ENCODE measurements around the gene TESK2. TPM values are rescaled to one million over a fixed set of nuclear protein-coding genes. Genes with fewer than 3 reads are reported as not detected.

The TESK2 gene
- total and polyA plus RNA-seq, 2 of the 13 experiments (the other 11 are each of a cell fraction or from before 2014, with no cell fraction given): 5.5 to 9.6 TPM

DNA sequence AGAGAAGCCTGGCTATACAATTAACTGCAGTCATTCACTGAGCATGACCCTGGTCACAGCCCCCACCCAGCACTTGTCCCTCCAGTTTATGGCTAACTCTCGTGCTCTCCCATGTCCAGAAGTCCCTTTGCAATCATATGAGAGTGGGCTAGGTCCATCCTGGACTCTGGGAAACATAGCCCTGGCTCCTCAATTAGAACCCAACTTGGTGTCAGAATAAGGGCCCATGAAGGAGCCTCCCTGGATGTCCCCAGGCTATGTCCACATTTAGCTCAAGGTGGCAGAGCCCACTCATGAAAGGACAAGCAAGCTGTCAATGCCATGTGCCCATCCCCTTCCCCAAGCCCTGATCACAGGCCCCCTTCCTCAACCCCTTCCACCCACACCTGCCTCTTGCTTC lies 191.7 kb downstream of the TESK2 start:
- WGBS (ENCODE audit: low lambda C conversion rate): 89% methylated on average over 1 of the region's 1 CpG
- Histone ChIP-seq H3K27ac (ENCODE audit: extremely low read length, insufficient read depth, low read length) (no peak overlapping the region), H3K4me3 (replicated peaks in 1 of 3; ENCODE audit: insufficient read depth in 1 of 3, low read depth in 2 of 3, low read length in 3 of 3) (no peak overlapping the region), H3K4me2 (ENCODE audit: low read depth, low read length) (no peak overlapping the region), H4K20me1 (ENCODE audit: insufficient read depth, low read length) (no peaks in the 10 kb centered on the region), H3K9ac (ENCODE audit: insufficient read depth, low read depth, low read length) (no peak overlapping the region), H2AFZ (ENCODE audit: low read length) (no peak overlapping the region), H3K79me2 (ENCODE audit: insufficient read depth, low read length) (no peaks in the 10 kb centered on the region), H3K9me3 (ENCODE audit: low read length) (no peaks in the 10 kb centered on the region), H3K36me3 (replicated peaks in 1 of 2; ENCODE audit: control insufficient read depth in 1 of 2, insufficient read depth in 2 of 2, low read length in 2 of 2) (no peaks in the 10 kb centered on the region), H3K27me3 (ENCODE audit: control insufficient read depth in 1 of 2, insufficient read depth in 2 of 2, low read length in 2 of 2) (no peaks in the 10 kb centered on the region), H3K4me1 (ENCODE audit: insufficient read depth, low read length) (peaks cover 70% of the 10 kb centered on the region)
- no peak for DNase-seq (ENCODE audit: low spot score)
- POLR2A ChIA-PET: interaction anchor here (1.7 to 10.2 kb wide), 3 partner anchors 92 to 480 kb away, joined by 6 to 231 read pairs (median 8); partner anchors contain the start of genes HECTD3 and UROD
- in situ Hi-C loops (cut with HindIII; ENCODE audit: extremely low pct_ligation_motif_present, low pct_unique_long_range_greater_than_20kb): no loop called here
- ATAC-seq: no peak
- intact Hi-C loops (cut with micrococcal nuclease; ENCODE audit: unreplicated experiment): no loop called here
- BruUV-seq (replicated peaks): no TSS peak
- CTCF ChIA-PET (ENCODE audit: low intra/inter-chr PET ratio, low total read pairs): interaction anchor here (1.3 to 1.9 kb wide), 3 partner anchors 234 to 285 kb away, joined by 3 to 24 read pairs (median 20); no protein-coding TSS in a partner anchor
- no peak for FAIRE-seq
- TF ChIP-seq ETS1 (CRISPR knock-in tag; IDR thresholded peaks at IDR 0.05) (no peak), PAX8 (CRISPR knock-in tag; IDR thresholded peaks at IDR 0.05; ENCODE audit: borderline replicate concordance) (no peak), PHF20 (CRISPR knock-in tag; IDR thresholded peaks at IDR 0.05) (no peak), MATR3 (CRISPR knock-in tag; IDR thresholded peaks at IDR 0.05) (no peak), ETV6 (CRISPR knock-in tag; conservative IDR thresholded peaks at IDR 0.05) (no peak), HOXA9 (CRISPR knock-in tag; IDR thresholded peaks at IDR 0.05; ENCODE audit: borderline replicate concordance) (no peak), ARNT2 (CRISPR knock-in tag; IDR thresholded peaks at IDR 0.05; ENCODE audit: low read depth) (no peak), DNMT1 (CRISPR knock-in tag; IDR thresholded peaks at IDR 0.05) (no peak), PCBP2 (optimal IDR thresholded peaks at IDR 0.05; ENCODE audit: low read depth, low read length, poor library complexity, severe bottlenecking) (no peak), ZNF652 (CRISPR knock-in tag; IDR thresholded peaks at IDR 0.05; ENCODE audit: borderline replicate concordance, low read depth) (no peak), KLF12 (CRISPR knock-in tag; IDR thresholded peaks at IDR 0.05; ENCODE audit: borderline replicate concordance) (no peak), ZNF230 (CRISPR knock-in tag; IDR thresholded peaks at IDR 0.05) (no peak), HOXA5 (CRISPR knock-in tag; IDR thresholded peaks at IDR 0.05) (no peak), ZNF567 (CRISPR knock-in tag; IDR thresholded peaks at IDR 0.05; ENCODE audit: borderline replicate concordance) (no peak), E2F1 (CRISPR knock-in tag; IDR thresholded peaks at IDR 0.05) (no peak)
- TF ChIP-seq, protein P1, sequence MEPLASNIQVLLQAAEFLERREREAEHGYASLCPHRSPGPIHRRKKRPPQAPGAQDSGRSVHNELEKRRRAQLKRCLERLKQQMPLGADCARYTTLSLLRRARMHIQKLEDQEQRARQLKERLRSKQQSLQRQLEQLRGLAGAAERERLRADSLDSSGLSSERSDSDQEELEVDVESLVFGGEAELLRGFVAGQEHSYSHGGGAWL (CRISPR knock-in tag; IDR thresholded peaks at IDR 0.05): no peak
- TF ChIP-seq, protein P2, sequence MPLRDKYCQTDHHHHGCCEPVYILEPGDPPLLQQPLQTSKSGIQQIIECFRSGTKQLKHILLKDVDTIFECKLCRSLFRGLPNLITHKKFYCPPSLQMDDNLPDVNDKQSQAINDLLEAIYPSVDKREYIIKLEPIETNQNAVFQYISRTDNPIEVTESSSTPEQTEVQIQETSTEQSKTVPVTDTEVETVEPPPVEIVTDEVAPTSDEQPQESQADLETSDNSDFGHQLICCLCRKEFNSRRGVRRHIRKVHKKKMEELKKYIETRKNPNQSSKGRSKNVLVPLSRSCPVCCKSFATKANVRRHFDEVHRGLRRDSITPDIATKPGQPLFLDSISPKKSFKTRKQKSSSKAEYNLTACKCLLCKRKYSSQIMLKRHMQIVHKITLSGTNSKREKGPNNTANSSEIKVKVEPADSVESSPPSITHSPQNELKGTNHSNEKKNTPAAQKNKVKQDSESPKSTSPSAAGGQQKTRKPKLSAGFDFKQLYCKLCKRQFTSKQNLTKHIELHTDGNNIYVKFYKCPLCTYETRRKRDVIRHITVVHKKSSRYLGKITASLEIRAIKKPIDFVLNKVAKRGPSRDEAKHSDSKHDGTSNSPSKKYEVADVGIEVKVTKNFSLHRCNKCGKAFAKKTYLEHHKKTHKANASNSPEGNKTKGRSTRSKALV (CRISPR knock-in tag; IDR thresholded peaks at IDR 0.05): no peak
- TF ChIP-seq, protein P3, sequence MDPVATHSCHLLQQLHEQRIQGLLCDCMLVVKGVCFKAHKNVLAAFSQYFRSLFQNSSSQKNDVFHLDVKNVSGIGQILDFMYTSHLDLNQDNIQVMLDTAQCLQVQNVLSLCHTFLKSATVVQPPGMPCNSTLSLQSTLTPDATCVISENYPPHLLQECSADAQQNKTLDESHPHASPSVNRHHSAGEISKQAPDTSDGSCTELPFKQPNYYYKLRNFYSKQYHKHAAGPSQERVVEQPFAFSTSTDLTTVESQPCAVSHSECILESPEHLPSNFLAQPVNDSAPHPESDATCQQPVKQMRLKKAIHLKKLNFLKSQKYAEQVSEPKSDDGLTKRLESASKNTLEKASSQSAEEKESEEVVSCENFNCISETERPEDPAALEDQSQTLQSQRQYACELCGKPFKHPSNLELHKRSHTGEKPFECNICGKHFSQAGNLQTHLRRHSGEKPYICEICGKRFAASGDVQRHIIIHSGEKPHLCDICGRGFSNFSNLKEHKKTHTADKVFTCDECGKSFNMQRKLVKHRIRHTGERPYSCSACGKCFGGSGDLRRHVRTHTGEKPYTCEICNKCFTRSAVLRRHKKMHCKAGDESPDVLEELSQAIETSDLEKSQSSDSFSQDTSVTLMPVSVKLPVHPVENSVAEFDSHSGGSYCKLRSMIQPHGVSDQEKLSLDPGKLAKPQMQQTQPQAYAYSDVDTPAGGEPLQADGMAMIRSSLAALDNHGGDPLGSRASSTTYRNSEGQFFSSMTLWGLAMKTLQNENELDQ (CRISPR knock-in tag; IDR thresholded peaks at IDR 0.05; ENCODE audit: borderline replicate concordance): no peak
